Measurements from ENCODE around the gene B3GNT3.
A peak's percentile ranks its signal among the peaks of the same experiment; 100 is the strongest.

Gene B3GNT3, protein sequence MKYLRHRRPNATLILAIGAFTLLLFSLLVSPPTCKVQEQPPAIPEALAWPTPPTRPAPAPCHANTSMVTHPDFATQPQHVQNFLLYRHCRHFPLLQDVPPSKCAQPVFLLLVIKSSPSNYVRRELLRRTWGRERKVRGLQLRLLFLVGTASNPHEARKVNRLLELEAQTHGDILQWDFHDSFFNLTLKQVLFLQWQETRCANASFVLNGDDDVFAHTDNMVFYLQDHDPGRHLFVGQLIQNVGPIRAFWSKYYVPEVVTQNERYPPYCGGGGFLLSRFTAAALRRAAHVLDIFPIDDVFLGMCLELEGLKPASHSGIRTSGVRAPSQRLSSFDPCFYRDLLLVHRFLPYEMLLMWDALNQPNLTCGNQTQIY

GRCh38 chr19:17794731-17795494 lies at the start of gene B3GNT3:
Gene B3GNT3, plus strand, starts transcription at chr19:17795138. Its CDS starts 12,670 bp downstream, at chr19:17807808.
- DNase-seq (ENCODE audit: low read depth), result no peak

GRCh38 chr19:17747205-17748098 lies 47.5 kb upstream of the B3GNT3 start:
- peak; percentile 76 for DNase-seq (ENCODE audit: low read depth)

- no peak for DNase-seq (ENCODE audit: low read depth)
Observed at GRCh38 chr19:17748884-17749638, 45.9 kb upstream of the B3GNT3 start.

GRCh38 chr19:17749912-17750317 lies 45.0 kb upstream of the B3GNT3 start:
- no peak for DNase-seq (ENCODE audit: low read depth)

GRCh38 chr19:17751103-17751911 lies 43.6 kb upstream of the B3GNT3 start, which contains the start of gene FCHO1:
Gene FCHO1, plus strand, starts transcription at chr19:17751477. Its CDS starts 3,688 bp downstream, at chr19:17755165.
- no peak for DNase-seq (ENCODE audit: low read depth)

DNA sequence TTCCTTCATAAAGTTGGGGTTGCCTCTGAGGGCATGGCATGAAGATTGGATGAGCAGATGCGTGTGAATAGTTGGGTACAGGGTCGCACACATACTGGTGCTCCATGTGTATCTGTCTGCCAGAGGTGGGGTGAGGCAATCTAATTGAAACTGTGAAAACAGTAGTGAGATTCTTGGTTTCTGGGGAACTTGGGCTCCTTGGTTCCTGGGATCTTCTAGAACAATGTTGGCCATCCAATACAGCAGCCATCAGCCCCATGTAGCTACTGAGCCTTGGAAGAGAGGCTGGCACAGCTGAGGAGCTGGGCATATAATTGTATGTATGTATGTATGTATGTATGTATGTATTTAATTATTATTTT lies 43.0 kb upstream of the B3GNT3 start:
- DNase-seq (ENCODE audit: low read depth), result no peak

GRCh38 chr19:17752865-17753639 lies 41.9 kb upstream of the B3GNT3 start:
- no peak for DNase-seq (ENCODE audit: low read depth)

GRCh38 chr19:17753976-17754375 lies 41.0 kb upstream of the B3GNT3 start:
- DNase-seq (ENCODE audit: low read depth), result no peak

DNA sequence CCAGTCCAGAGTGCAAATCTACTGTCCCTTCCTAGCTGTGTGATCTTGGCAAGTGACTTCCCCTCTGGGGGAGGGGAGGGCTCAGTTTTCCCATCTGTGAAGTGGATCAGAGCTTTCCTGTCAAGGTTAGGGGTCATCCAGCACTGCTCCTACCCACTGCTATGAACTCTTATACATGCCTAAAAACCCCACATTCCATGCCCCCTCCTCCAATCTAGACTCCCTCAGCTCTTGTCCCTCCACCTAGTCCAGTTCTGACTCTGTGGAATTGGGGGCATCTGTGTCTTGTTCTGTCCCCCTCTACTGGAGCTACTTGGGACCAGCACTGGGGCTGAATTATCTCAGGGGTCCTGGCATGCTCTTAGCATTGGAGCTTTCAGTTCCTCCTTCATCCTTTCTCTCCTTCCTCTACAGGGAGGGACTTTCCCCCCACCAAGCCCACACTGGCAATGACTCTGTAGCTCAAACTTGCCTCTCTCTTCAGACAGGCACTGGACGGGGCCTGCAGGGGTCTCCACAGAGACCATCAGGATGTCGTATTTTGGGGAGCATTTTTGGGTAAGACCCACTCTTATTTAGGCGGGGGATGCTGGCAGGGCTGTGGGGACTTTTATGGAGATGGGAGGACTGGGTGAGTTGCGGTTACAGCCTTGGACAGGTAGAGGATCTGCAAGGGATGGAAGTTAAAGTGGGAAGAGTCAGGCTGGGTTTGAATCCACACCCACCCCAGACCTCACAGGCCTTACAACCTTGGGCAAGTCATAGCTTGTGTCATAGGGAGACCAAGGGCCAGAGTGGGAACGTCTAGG lies 40.1 kb upstream of the B3GNT3 start:
- DNase-seq (ENCODE audit: low read depth), result no peak

- no peak for DNase-seq (ENCODE audit: low read depth)
Observed at GRCh38 chr19:17755443-17755890, 39.5 kb upstream of the B3GNT3 start.

DNA sequence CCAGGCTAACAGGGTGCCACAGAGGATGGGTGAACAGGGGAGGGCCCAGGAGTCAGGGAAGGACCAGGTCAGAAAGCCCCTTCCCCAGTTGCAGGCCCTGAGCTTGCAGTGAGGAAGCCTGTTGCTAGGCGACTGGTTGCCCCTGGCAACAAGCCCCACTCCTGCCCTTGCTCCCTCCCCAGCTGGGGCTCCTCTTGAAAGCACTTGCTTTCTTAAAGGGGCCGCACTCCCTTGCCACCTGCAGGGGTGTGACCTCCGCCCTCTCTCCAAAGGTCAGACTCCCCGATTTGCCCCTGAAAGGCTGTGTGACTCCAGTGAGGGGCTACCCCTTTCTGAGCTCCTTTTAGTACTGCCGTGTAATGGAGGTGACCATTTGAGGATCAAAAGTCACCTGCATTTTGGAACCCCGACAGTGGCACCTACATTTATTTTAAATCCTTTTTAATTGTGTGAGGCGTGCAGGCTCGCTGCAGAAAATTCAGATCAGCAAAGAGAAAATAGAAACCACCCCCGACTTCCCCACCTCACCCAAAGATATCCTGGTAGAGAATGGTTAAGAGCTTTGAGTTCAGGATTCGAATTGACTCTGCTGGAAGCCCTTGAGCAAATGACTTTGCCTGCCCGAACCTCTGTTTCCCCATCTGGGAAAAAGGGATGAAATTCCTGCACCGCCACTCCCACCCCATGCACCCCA lies 38.8 kb upstream of the B3GNT3 start:
- no peak for DNase-seq (ENCODE audit: low read depth)

- no peak for DNase-seq (ENCODE audit: low read depth)
Observed at GRCh38 chr19:17757125-17757524, 37.8 kb upstream of the B3GNT3 start.

DNA sequence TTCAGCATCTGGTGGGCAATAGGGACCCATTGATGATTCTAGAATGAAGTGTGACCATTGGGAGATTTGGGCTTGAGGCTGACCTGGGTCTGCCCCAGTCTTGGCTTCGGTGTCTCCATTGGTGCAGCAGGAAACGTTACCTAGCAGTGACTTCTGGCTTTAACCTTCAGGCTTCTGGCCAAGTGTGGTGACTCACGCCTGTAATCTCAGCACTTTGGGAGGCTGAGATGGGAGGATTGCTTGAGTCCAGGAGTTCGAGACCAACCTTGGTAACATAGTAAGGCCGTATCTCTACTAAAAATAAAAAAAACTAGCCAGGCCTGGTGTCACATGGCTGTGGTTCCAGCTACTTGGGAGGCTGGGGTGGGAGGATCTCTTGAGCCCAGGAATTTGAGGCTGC lies 36.4 kb upstream of the B3GNT3 start:
- no peak for DNase-seq (ENCODE audit: low read depth)

GRCh38 chr19:17761148-17761547 lies 33.8 kb upstream of the B3GNT3 start:
- no peak for DNase-seq (ENCODE audit: low read depth)

DNA sequence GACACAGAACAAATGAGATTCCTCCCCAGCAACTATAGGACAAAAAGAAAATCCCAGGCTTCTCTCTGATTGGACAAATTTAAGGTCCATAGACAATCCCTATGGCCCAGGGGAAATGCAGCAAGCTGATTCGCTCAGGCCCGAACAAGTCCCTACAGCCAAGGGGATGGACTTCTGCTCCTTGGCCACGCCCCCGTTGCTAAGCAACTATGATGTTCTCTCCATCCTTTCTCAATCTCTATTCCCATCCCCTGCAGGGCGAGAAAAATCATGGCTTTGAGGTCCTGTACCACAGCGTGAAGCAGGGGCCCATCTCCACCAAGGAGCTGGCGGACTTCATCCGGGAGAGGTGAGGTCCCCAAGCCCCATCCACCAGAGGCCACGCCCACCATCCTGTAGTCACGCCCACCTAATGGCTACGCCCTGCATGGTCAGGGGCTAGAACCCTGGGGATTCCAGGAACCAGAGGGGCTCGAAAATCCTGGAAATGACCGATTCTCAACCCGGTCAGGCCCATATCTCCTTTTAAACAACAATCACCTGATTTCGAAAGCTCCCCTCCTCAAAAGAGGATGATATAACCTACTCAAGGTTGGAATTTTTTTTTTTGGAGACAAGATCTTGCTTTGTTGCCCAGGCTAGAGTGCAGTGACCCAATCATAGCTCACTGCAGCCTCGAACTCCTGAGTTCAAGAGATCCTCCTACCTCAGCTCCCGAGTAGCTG lies 32.3 kb upstream of the B3GNT3 start:
- DNase-seq (ENCODE audit: low read depth), result no peak

DNA sequence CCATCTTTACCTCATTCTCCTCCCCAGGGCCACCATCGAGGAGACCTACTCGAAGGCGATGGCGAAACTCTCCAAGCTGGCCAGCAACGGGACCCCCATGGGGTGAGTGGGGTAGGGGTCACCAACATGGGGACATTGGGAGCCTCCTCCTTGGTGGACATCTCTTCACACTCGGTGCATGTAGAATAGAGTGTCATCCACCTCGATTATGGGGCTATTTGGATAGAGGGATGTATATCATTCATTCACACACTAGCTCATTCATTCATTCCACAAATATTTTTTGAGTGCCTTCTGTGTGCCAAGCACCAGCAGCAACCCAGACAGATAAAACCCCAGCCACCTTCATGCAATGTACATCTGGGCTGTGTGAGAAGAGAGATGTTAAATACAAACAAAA lies 30.6 kb upstream of the B3GNT3 start:
- DNase-seq (ENCODE audit: low read depth), result no peak

DNA sequence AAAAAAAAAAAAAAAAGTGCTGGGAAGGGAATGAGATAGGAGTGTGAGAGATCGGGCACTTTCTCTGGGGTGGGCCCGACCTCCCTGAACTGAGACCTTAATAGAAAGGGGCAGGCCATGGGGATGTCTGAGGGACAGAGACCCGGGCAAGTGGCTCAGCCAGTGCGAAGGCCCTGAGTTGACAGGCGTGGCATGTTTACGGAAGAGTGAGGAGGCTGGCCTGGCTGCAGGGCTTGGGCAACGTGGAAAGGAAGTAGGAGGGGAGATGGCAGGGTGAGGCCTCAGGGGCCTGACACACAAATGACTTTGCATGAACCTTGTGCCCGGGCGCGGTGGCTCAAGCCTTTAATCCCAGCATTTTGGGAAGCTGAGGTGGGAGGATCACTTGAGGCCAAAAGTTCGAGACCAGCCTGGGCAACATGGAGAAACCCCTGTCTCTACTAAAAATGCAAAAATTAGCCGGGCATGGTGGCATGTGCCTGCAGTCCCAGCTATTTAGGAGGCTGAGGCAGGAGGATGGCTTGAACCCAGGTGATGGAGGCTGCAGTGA lies 29.8 kb upstream of the B3GNT3 start:
- no peak for DNase-seq (ENCODE audit: low read depth)
